ENCODE data around the gene THSD8. TPM values are rescaled to one million over a fixed set of nuclear protein-coding genes. Genes with fewer than 3 reads are reported as not detected.
A peak's percentile ranks its signal among the peaks of the same experiment; 100 is the strongest.

Gene THSD8
- polyA plus RNA-seq, 1 donor, result 3.8 TPM

DNA sequence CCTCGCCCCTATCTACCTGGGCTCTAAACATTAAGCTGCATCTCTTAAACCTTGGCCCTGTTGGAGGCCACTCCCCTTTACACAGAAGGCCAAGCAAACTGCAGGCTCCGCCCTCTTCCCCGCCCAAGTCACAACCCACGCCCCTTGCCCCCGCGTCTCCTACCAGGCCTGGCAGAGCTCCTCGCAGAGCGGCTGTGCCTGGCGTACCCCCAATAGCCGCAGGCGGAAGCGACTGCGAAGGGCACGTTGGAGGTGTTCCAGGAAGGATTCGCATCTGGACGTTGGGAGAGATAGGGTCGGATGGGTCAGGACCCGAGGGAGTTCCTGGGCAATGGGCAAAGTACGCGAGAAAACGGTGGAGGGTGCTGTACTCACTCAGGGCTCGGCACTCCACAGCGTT lies 26.6 kb downstream of the THSD8 start:
- Histone ChIP-seq H3K27me3 (ENCODE audit: control insufficient read depth, insufficient read depth, low read length) (peaks cover 54% of the 10 kb centered on the region), H3K36me3 (ENCODE audit: control insufficient read depth, insufficient read depth, low read length) (no peaks in the 10 kb centered on the region), H3K4me1 (ENCODE audit: control insufficient read depth, insufficient read depth, low read length) (peaks cover 5% of the 10 kb centered on the region), H3K4me3 (ENCODE audit: low read length) (no peak overlapping the region), H3K27ac (ENCODE audit: low read length) (no peak overlapping the region), H3K9me3 (ENCODE audit: control insufficient read depth, low read depth, low read length) (peaks cover 5% of the 10 kb centered on the region)
- WGBS (ENCODE audit: insufficient coverage, low lambda C conversion rate), result no CpG with 5 or more reads among the region's 23 CpGs
- peak; percentile 23 to 67 for DNase-seq

DNA sequence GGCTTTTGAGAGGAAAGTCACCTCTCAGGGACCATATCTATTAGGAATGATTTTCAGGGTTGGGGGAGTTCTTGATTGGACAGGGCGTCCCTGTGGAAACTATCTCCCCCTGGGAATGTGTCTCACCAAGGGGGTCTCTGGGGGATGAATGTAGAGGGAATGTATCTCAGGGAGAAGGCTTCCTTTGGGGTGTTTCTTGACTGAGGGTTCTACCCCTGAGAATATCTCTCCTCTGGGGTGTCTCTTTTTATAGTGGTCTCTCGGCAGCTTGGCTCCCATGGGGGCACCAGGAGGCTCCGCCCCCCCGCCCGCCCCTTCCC lies 31.5 kb downstream of the THSD8 start:
- Histone ChIP-seq H3K4me1 (ENCODE audit: control insufficient read depth, insufficient read depth, low read length) (peaks cover 3% of the 10 kb centered on the region), H3K9me3 (ENCODE audit: control insufficient read depth, low read depth, low read length) (peaks cover 13% of the 10 kb centered on the region), H3K4me3 (ENCODE audit: low read length) (no peak overlapping the region), H3K27ac (ENCODE audit: low read length) (no peak overlapping the region), H3K36me3 (ENCODE audit: control insufficient read depth, insufficient read depth, low read length) (no peaks in the 10 kb centered on the region), H3K27me3 (ENCODE audit: control insufficient read depth, insufficient read depth, low read length) (peaks cover 82% of the 10 kb centered on the region)
- DNase-seq, result no peak
- WGBS (ENCODE audit: insufficient coverage, low lambda C conversion rate), result no CpG with 5 or more reads among the region's 5 CpGs

DNA sequence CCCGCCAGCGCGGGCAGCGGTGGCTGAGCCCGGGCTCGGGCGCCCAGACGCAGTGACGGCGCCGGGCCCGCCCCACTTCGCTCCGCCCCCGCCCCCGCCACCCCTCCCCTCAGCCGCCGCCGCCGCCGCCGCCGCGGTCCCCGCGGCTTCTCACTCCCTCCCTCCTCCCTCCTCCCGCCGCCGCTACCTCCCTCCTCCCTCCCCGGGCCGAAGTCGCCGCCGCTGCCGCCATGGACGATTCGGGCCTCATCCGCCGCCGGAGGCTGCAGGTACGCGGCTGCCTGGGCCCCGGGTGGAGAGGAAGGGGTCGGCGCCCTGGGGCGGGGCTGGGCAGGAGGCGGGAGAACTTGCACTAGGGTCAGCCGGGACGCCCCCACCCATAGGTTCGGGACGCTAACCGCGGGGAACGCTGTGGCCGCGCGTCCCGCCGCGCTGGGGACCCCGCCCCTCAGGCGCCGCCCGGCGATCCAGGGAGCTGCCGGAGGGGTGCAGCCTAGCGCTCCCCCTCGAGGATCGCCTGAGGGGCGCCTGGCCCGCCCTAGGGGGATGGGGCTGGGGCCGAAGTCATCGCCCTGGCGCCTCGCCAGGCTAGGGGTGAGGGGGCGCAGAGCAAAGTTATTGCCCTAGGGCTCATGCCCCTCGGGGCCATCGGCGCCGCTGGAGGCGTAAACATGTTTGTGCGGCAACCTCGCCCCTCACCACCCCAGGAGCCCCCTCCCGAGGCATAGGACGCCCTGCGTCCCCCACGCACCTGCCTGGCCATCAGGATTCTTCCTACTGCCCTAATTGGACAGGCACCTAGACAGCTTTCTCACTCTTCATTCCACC lies 32.1 kb downstream of the THSD8 start:
- peak in 1 of 2 donors; percentile 20 for DNase-seq
- H3K4me3 ChIP-seq (ENCODE audit: low read length), result peak overlapping the region; percentile 24
- WGBS (ENCODE audit: insufficient coverage, low lambda C conversion rate), result no CpG with 5 or more reads among the region's 87 CpGs
- H3K36me3 ChIP-seq (ENCODE audit: control insufficient read depth, insufficient read depth, low read length), result no peaks in the 10 kb centered on the region
- peaks cover 84% of the 10 kb centered on the region for H3K27me3 ChIP-seq (ENCODE audit: control insufficient read depth, insufficient read depth, low read length)
- peaks cover 17% of the 10 kb centered on the region for H3K9me3 ChIP-seq (ENCODE audit: control insufficient read depth, low read depth, low read length)
- H3K4me1 ChIP-seq (ENCODE audit: control insufficient read depth, insufficient read depth, low read length), result no peaks in the 10 kb centered on the region
- H3K27ac ChIP-seq (ENCODE audit: low read length), result no peak overlapping the region

GRCh38 chr19:12834566-12834943 lies 32.7 kb downstream of the THSD8 start, which contains the start of gene RTBDN:
Gene RTBDN, minus strand, starts transcription at chr19:12834579. Its CDS starts 4,600 bp downstream, at chr19:12829979.
- H3K9me3 ChIP-seq (ENCODE audit: control insufficient read depth, low read depth, low read length), result peaks cover 17% of the 10 kb centered on the region
- H3K27me3 ChIP-seq (ENCODE audit: control insufficient read depth, insufficient read depth, low read length), result peaks cover 90% of the 10 kb centered on the region
- H3K36me3 ChIP-seq (ENCODE audit: control insufficient read depth, insufficient read depth, low read length), result no peaks in the 10 kb centered on the region
- no peak for DNase-seq
- no peak within 1 kb of the TSS for H3K27ac ChIP-seq (ENCODE audit: low read length)
- WGBS (ENCODE audit: insufficient coverage, low lambda C conversion rate), result no CpG with 5 or more reads among the region's 20 CpGs
- no peaks in the 10 kb centered on the region for H3K4me1 ChIP-seq (ENCODE audit: control insufficient read depth, insufficient read depth, low read length)
- H3K4me3 ChIP-seq (ENCODE audit: low read length), result peak within 1 kb of the TSS; percentile 24

DNA sequence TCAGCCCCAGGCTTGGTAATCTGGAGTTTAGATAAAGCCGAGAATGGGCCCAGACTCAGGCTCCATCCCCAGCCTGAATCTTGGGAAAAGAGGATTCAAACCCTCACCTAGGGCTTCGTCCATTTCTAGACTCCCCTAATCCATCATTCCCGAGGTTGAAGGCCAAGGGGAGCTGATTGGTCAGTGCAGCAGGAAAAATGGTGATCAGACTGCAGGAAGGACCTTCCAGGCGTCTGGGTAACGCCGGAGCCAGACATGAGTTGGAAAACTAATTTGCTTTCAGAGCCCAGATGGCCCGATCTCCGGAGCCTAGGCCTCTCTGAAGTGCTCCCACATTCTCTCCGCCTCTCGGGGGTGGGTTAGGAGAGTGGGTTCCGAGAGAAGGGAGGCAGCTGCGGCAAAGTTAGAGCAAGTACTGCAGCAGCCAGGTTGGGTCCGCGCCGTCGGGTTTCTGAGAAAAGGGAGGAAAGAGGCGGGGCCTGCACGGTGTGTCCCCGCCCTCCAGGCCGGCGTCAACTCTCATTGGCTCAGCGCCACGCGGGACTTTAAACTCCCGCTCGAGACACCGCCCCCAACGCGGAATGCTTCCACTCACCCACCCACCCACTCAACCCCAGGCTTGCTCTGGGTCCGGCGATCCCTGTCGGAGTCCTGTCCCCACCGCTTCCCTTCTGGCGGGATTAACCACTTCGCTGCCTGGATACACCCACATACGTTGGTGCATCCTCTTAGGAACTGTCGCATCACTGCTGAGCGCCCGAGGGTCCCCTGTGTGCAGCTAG lies 33.3 kb downstream of the THSD8 start:
- H3K27me3 ChIP-seq (ENCODE audit: control insufficient read depth, insufficient read depth, low read length), result peaks cover 90% of the 10 kb centered on the region
- H3K4me1 ChIP-seq (ENCODE audit: control insufficient read depth, insufficient read depth, low read length), result no peaks in the 10 kb centered on the region
- no peaks in the 10 kb centered on the region for H3K36me3 ChIP-seq (ENCODE audit: control insufficient read depth, insufficient read depth, low read length)
- peak in 1 of 2 donors; percentile 31 for DNase-seq
- no peak overlapping the region for H3K27ac ChIP-seq (ENCODE audit: low read length)
- H3K4me3 ChIP-seq (ENCODE audit: low read length), result no peak overlapping the region
- no CpG with 5 or more reads among the region's 39 CpGs for WGBS (ENCODE audit: insufficient coverage, low lambda C conversion rate)
- H3K9me3 ChIP-seq (ENCODE audit: control insufficient read depth, low read depth, low read length), result peaks cover 17% of the 10 kb centered on the region

- no peak overlapping the region for H3K4me3 ChIP-seq (ENCODE audit: low read length)
- H3K27me3 ChIP-seq (ENCODE audit: control insufficient read depth, insufficient read depth, low read length), result peaks cover 94% of the 10 kb centered on the region
- peaks cover 27% of the 10 kb centered on the region for H3K9me3 ChIP-seq (ENCODE audit: control insufficient read depth, low read depth, low read length)
- H3K36me3 ChIP-seq (ENCODE audit: control insufficient read depth, insufficient read depth, low read length), result no peaks in the 10 kb centered on the region
- no peak for DNase-seq
- peaks cover 9% of the 10 kb centered on the region for H3K4me1 ChIP-seq (ENCODE audit: control insufficient read depth, insufficient read depth, low read length)
- no CpG with 5 or more reads among the region's 6 CpGs for WGBS (ENCODE audit: insufficient coverage, low lambda C conversion rate)
- H3K27ac ChIP-seq (ENCODE audit: low read length), result no peak overlapping the region
Measured at GRCh38 chr19:12836529-12836863, 34.6 kb downstream of the THSD8 start.

GRCh38 chr19:12837225-12837624 lies 35.4 kb downstream of the THSD8 start:
- H3K27me3 ChIP-seq (ENCODE audit: control insufficient read depth, insufficient read depth, low read length), result peaks cover 95% of the 10 kb centered on the region
- H3K9me3 ChIP-seq (ENCODE audit: control insufficient read depth, low read depth, low read length), result peaks cover 27% of the 10 kb centered on the region
- no peak overlapping the region for H3K27ac ChIP-seq (ENCODE audit: low read length)
- H3K4me1 ChIP-seq (ENCODE audit: control insufficient read depth, insufficient read depth, low read length), result peaks cover 9% of the 10 kb centered on the region
- 80% methylated on average over 2 of the region's 4 CpGs for WGBS (ENCODE audit: insufficient coverage, low lambda C conversion rate)
- no peak overlapping the region for H3K4me3 ChIP-seq (ENCODE audit: low read length)
- DNase-seq, result no peak
- H3K36me3 ChIP-seq (ENCODE audit: control insufficient read depth, insufficient read depth, low read length), result no peaks in the 10 kb centered on the region

- Histone ChIP-seq H3K4me1 (ENCODE audit: control insufficient read depth, insufficient read depth, low read length) (peaks cover 9% of the 10 kb centered on the region), H3K9me3 (ENCODE audit: control insufficient read depth, low read depth, low read length) (peaks cover 25% of the 10 kb centered on the region), H3K27me3 (ENCODE audit: control insufficient read depth, insufficient read depth, low read length) (peaks cover 92% of the 10 kb centered on the region), H3K27ac (ENCODE audit: low read length) (no peak within 1 kb of the TSS), H3K4me3 (ENCODE audit: low read length) (peak within 1 kb of the TSS; percentile 31), H3K36me3 (ENCODE audit: control insufficient read depth, insufficient read depth, low read length) (no peaks in the 10 kb centered on the region)
- whole genome bisulfite sequencing (ENCODE audit: insufficient coverage, low lambda C conversion rate), result no CpG with 5 or more reads among the region's 69 CpGs
- DNase-seq, result peak in 1 of 2 donors; percentile 43
Measured at GRCh38 chr19:12838182-12838885, 36.5 kb downstream of the THSD8 start, which contains the start of gene MAST1. Gene MAST1, plus strand, starts transcription at chr19:12838515. Its CDS starts 58 bp downstream, at chr19:12838573.

DNA sequence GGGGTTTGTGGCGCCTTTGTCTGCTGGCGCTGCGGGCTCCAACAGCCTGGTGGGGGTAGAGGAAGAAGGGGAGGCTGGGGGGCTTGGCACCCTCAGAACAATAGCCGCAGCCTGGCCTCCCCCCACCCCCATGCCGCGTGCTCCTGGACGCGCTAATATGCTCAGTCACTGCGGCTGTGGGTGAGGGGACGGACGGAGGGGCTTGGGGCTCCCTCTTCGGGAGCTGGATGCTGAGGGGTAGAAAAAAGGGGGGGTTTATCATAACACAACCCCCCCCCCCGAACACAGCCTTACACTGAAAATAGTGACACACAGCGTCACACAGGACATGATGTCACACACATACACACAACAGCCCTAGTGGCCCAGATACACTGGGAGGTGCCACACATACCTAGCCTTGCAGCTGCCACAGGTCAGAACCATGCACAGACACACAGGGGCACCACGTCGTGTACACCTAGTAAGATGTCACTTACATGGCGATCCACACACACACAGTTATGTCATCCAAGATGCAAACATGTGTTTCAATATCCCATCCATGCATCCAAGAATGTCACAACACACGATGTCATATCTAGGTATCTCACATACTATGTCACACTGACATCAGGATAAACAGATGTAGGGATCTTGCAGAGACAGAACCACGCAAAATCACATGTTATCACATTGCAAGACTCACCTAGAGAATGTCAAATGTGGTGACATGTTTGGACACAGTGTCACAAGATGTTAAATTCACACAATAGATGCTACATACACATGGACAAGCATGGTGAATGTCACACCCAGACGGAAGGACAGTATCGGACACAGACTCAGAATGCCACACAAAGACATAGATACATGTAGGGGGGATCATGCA lies 37.3 kb downstream of the THSD8 start:
- no CpG with 5 or more reads among the region's 21 CpGs for WGBS (ENCODE audit: insufficient coverage, low lambda C conversion rate)
- peak overlapping the region; percentile 31 for H3K4me3 ChIP-seq (ENCODE audit: low read length)
- no peak for DNase-seq
- H3K9me3 ChIP-seq (ENCODE audit: control insufficient read depth, low read depth, low read length), result peaks cover 24% of the 10 kb centered on the region
- H3K36me3 ChIP-seq (ENCODE audit: control insufficient read depth, insufficient read depth, low read length), result no peaks in the 10 kb centered on the region
- H3K27me3 ChIP-seq (ENCODE audit: control insufficient read depth, insufficient read depth, low read length), result peaks cover 89% of the 10 kb centered on the region
- no peak overlapping the region for H3K27ac ChIP-seq (ENCODE audit: low read length)
- H3K4me1 ChIP-seq (ENCODE audit: control insufficient read depth, insufficient read depth, low read length), result peaks cover 9% of the 10 kb centered on the region
